Activated gamma-delta T cell treated with Interleukin-2 at 50 U/mL for 16 hours (primary cell): ENCODE measurements around the gene SIVA1.

ENCODE experiments used
- DNase-seq: peaks from one replicate; pipeline ENCODE4 v3.0.0-alpha.2; 2020

The SIVA1 gene

GRCh38 chr14:104771918-104772706 is 19.2 kb downstream of the SIVA1 start:
- DNase-seq, result no peak

- DNase-seq, result no peak
Observed at GRCh38 chr14:104772707-104773504, 20.0 kb downstream of the SIVA1 start.

GRCh38 chr14:104773505-104774452 is 20.8 kb downstream of the SIVA1 start:
- no peak for DNase-seq

- DNase-seq, result no peak
Observed at GRCh38 chr14:104774453-104775072, 21.6 kb downstream of the SIVA1 start.

- DNase-seq, result no peak
Observed at GRCh38 chr14:104775073-104775489, 22.1 kb downstream of the SIVA1 start.

GRCh38 chr14:104776481-104776880 is 23.5 kb downstream of the SIVA1 start:
- DNase-seq, result no peak

- no peak for DNase-seq
Observed at GRCh38 chr14:104776961-104777807, 24.2 kb downstream of the SIVA1 start.

GRCh38 chr14:104777808-104778249 is 24.9 kb downstream of the SIVA1 start:
- DNase-seq, result no peak

- DNase-seq, result no peak
Observed at GRCh38 chr14:104778694-104779331, 25.9 kb downstream of the SIVA1 start.

- no peak for DNase-seq
Observed at GRCh38 chr14:104779776-104780512, 27.0 kb downstream of the SIVA1 start.

GRCh38 chr14:104780513-104781030 is 27.6 kb downstream of the SIVA1 start:
- no peak for DNase-seq

GRCh38 chr14:104781271-104782077 is 28.5 kb downstream of the SIVA1 start:
- DNase-seq, result no peak

- no peak for DNase-seq
Observed at GRCh38 chr14:104782086-104782807, 29.3 kb downstream of the SIVA1 start.

- no peak for DNase-seq
Observed at GRCh38 chr14:104782808-104783139, 29.8 kb downstream of the SIVA1 start.

- DNase-seq, result no peak
Observed at GRCh38 chr14:104783484-104784217, 30.7 kb downstream of the SIVA1 start.

GRCh38 chr14:104784218-104784568 is 31.2 kb downstream of the SIVA1 start:
- DNase-seq, result no peak

GRCh38 chr14:104784846-104785707 is 32.1 kb downstream of the SIVA1 start:
- DNase-seq, result no peak
